AG09309 (cell line): ENCODE measurements around the gene TPR.

ENCODE experiments used
- DNase-seq: peaks from one replicate; pipeline ENCODE4 v3.0.0-alpha.2; 2010; ENCODE audit warnings: low read depth
- H3K4me3 ChIP-seq: 2 replicates; pipeline ENCODE4 v1.5.1; 2011; ENCODE audit warnings: mild to moderate bottlenecking, low read depth, low read length, moderate library complexity; ENCODE audit not compliant: control insufficient read depth
- TF ChIP-seq, protein P1 (sequence below): IDR thresholded peaks from 2 replicates; pipeline ENCODE4 v1.5.1; 2011; ENCODE audit warnings: mild to moderate bottlenecking, low read depth, low read length, inconsistent platforms; ENCODE audit not compliant: insufficient read depth, control insufficient read depth; ENCODE audit errors: missing control alignments

TPR gene

DNA sequence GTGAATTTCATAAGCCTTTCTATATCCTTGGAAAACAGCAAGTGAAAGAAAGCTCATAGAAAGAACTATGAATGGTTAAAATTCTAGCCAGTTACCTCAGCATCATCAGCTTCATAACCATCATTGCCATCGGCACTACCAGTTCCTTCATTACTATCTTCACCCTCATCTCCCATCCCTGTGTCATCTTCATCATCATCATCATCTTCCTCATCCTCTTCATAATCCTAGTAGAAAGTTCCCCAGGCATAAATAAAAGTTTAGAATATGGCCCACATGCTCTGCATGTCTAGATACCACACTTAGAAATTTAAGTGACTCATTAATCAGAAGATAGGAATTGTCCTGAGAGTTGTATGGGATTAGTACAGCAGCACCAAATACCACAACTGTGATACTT is 49.0 kb downstream of the TPR start:
- DNase-seq: no peak
- TF ChIP-seq, protein P1, sequence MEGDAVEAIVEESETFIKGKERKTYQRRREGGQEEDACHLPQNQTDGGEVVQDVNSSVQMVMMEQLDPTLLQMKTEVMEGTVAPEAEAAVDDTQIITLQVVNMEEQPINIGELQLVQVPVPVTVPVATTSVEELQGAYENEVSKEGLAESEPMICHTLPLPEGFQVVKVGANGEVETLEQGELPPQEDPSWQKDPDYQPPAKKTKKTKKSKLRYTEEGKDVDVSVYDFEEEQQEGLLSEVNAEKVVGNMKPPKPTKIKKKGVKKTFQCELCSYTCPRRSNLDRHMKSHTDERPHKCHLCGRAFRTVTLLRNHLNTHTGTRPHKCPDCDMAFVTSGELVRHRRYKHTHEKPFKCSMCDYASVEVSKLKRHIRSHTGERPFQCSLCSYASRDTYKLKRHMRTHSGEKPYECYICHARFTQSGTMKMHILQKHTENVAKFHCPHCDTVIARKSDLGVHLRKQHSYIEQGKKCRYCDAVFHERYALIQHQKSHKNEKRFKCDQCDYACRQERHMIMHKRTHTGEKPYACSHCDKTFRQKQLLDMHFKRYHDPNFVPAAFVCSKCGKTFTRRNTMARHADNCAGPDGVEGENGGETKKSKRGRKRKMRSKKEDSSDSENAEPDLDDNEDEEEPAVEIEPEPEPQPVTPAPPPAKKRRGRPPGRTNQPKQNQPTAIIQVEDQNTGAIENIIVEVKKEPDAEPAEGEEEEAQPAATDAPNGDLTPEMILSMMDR: no peak
- H3K4me3 ChIP-seq: no peak overlapping the region

DNA sequence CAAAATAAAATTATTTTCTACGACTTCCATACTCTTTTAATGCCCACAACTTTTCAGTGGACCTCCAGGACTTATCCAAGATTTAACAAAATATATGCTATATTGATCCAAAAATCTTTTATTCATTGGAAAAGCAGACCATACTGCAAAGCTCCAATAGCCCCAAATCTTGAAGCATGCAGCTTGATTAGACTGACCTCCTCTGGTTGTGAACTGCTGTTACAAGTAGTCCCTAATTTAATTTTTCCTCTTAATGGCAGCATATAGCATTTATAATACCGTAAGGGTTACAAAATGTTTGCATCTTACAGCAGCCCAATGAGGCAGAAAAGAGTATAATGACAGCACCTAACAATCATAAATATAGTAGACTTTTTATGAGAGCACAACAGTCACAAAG is 49.8 kb downstream of the TPR start:
- TF ChIP-seq, protein P1: peak; percentile 61
- no peak overlapping the region for H3K4me3 ChIP-seq
- no peak for DNase-seq

DNA sequence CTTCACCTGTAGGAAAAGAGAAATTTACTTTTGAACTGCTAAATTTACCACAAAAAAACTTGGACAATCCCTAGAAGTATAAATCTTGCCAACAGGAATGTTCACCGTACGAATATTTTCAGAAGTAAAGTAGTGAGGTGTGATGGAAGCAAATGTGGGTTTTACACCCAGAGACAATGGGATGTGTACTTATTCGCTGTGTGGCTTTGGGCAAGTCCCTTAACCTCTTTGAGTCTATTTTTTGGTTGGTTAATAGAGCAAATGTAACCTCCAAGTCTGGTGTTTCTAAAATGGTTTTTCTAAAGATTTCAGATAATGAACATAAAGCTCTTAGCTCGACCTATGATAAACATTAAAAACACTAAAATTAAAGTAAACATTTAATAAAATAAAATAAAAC is 51.2 kb downstream of the TPR start:
- no peak for DNase-seq
- TF ChIP-seq, protein P1: no peak
- no peak overlapping the region for H3K4me3 ChIP-seq

DNA sequence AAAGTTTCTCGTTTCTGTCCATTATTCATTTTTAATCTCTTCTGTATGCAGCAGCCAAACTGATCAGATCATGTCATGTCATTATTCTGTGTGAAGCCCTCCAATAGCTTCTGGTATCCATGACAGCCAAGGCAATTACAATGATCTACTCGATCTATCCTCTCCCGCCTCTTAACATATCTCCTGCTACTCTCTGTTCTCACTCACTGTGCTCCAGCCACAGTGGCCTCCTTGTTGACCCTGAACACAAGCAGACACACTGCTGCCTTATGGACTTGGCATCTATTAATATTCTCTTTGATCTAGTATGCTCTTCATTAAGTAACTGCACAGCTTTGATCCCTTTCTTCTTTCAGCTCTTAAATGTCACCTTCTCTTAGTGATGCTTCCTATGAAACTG is 59.5 kb downstream of the TPR start:
- DNase-seq: no peak
- H3K4me3 ChIP-seq: no peak overlapping the region
- TF ChIP-seq, protein P1: no peak

DNA sequence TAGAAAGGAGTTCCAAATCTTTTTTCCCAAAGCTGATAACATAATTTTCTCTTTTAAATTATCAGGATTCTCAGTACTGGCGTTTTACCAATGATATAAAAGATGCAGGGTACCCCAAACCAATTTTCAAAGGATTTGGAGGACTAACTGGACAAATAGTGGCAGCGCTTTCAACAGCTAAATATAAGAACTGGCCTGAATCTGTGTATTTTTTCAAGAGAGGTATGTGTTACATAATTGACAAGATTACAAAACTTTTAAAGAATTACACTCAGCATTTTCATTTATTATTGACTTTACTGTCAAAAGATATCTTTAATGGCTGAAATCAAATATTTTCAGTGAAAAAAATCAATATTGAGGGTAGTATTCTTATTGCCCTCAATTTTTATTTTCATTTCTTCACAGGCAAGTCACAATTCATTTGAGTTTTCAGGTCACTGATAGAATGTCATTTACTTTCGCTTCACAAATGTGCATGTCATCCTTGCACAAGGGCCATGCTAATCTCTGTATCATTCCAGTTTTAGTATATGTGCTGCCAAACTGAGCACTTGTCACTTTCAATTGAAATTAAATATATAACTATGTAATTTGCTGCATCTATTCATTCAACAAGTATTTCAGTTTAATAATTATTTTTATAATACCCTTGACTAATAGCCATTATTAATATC is 63.5 kb downstream of the TPR start:
- no peak for DNase-seq
- TF ChIP-seq, protein P1: no peak
- no peak overlapping the region for H3K4me3 ChIP-seq

DNA sequence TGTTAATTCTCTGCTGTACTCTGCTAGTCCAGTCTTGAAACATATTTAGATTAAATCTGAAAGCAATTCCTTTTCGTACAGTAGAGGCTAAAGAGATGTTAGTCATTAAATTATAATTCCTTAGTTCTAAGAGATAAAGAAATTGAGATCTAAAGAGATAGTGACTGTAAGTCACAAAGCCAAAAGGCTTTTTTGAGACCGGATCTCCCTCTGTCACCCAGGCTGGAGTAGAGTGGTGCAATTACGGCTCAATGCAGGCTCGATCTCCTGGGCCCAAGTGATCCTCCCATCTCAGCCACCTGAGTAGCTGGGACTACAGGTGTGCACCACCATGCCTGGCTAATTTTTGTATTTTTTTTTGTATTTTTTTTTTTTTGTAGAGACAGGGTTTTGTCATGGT is 64.7 kb downstream of the TPR start:
- no peak for DNase-seq
- TF ChIP-seq, protein P1: no peak
- H3K4me3 ChIP-seq: no peak overlapping the region
